Measurements from ENCODE around the gene ADAMTS14.

DNA sequence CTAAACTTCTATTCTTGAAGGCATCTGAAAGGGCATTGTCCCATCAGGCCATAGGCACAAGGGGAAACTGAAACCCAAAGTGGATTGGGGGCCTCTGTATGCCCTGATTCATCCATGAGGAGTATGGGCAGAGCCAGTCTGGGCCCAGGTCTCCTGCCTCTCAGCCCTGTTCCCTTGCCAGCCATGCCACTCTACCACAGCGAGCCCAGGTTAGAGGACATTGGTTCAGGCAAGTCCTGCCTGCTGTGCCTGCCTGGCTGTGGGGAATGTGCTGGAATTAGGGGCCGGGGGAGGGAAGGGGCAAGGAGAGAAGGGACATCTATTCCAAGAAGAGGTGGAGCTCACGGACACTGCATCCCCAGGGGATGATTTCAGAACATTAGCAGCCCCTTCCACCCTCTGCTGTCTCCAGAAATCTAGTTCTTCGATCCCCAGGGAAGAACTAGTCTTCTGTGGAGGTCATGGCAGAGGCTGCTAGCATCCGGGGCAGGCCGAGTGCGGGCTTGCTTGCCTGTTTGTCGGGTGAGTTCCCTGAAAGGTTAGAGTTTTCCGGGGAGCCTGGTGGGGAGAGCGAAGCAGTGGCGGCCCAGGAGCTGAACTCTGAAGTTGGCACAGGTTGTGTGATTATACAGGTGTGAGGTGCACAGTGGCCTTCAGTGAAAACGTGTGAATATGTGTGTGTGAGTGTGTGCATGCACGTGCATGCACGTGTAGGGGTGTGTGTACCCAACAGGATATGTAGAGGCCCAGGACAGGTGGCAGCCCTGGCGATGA, 75.1 kb downstream of the ADAMTS14 start:
- no peak for TF ChIP-seq POLR2A (IDR thresholded peaks at IDR 0.05)
- TF ChIP-seq, protein P1, sequence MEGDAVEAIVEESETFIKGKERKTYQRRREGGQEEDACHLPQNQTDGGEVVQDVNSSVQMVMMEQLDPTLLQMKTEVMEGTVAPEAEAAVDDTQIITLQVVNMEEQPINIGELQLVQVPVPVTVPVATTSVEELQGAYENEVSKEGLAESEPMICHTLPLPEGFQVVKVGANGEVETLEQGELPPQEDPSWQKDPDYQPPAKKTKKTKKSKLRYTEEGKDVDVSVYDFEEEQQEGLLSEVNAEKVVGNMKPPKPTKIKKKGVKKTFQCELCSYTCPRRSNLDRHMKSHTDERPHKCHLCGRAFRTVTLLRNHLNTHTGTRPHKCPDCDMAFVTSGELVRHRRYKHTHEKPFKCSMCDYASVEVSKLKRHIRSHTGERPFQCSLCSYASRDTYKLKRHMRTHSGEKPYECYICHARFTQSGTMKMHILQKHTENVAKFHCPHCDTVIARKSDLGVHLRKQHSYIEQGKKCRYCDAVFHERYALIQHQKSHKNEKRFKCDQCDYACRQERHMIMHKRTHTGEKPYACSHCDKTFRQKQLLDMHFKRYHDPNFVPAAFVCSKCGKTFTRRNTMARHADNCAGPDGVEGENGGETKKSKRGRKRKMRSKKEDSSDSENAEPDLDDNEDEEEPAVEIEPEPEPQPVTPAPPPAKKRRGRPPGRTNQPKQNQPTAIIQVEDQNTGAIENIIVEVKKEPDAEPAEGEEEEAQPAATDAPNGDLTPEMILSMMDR (IDR thresholded peaks at IDR 0.05): no peak

All from adrenal gland (tissue), 5 donors.